ENCODE results near the gene SFTA2. TPM values are rescaled to one million over a fixed set of nuclear protein-coding genes. Genes with fewer than 3 reads are reported as not detected.

The SFTA2 gene
- total RNA-seq: not detected
- polyA plus RNA-seq: not detected
- long read RNA-seq, donor 1: 0 reads
- long read RNA-seq, donor 2: 0 reads
- long read RNA-seq, donor 3, partial matches to known transcripts: 0 of 1 reads
- long read RNA-seq, donor 3, other reads (novel, unspliced or antisense): 1 of 1 reads

DNA sequence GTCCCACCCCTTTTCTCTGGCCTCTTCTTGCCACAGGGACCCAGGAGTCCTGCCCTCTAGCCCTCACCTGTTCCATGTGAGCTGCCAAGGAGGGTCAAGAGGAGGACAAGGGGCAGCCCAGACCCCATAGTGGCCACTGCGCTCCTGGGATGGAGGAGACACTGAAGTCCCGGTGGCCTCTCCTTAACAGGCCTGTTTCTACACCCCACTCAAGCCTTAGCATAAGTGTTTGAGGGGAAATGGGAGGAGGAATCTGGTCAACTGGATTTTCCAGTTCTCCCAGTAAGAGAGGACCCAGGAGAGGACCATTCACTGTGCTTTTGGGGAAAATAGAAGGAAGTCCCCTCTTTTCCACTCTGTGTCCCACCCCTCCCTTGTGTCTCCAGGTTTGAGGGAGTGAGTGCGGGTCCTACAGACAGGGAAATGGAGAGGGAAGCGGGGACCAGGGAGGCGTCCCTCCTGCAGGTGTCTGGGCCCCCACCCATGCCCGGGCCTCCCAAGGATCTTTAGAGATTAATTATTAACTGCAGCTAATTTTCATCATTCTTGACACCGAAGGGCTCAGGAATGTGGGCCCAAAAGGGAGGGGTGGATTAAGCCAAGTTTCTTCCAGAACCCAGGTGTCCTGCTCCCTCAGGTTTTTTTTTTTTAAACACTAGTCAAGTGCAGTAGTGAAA lies at the start of gene SFTA2:
Gene SFTA2, minus strand, starts transcription at position 202 of the 677 bp plus-strand sequence. Its CDS starts 74 bp downstream, at position 128.
- WGBS, 2 donors: 87 to 92% methylated on average over 7 of the region's 7 CpGs
- peaks cover 0 to under 1% (median 0%) of the 10 kb centered on the region in 7 donors for H3K27me3 ChIP-seq
- no peak within 1 kb of the TSS for H3K4me3 ChIP-seq
- H3K9me3 ChIP-seq: peaks cover 0 to 13% (median 0%) of the 10 kb centered on the region in 11 donors
- no peak for DNase-seq
- no peak for ATAC-seq
- H3K4me1 ChIP-seq: peaks cover 0 to under 1% (median 0%) of the 10 kb centered on the region in 9 donors
- TF ChIP-seq, protein P1, sequence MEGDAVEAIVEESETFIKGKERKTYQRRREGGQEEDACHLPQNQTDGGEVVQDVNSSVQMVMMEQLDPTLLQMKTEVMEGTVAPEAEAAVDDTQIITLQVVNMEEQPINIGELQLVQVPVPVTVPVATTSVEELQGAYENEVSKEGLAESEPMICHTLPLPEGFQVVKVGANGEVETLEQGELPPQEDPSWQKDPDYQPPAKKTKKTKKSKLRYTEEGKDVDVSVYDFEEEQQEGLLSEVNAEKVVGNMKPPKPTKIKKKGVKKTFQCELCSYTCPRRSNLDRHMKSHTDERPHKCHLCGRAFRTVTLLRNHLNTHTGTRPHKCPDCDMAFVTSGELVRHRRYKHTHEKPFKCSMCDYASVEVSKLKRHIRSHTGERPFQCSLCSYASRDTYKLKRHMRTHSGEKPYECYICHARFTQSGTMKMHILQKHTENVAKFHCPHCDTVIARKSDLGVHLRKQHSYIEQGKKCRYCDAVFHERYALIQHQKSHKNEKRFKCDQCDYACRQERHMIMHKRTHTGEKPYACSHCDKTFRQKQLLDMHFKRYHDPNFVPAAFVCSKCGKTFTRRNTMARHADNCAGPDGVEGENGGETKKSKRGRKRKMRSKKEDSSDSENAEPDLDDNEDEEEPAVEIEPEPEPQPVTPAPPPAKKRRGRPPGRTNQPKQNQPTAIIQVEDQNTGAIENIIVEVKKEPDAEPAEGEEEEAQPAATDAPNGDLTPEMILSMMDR (IDR thresholded peaks at IDR 0.05): no peak
- H3K27ac ChIP-seq: no peak within 1 kb of the TSS
- intact Hi-C loops (cut with DNase I): loop anchor here in 2 of 10 donors (5.0 kb wide), 2 partner anchors 115 to 130 kb away; no protein-coding TSS in a partner anchor
- peaks cover 0 to 6% (median 0%) of the 10 kb centered on the region in 9 donors for H3K36me3 ChIP-seq

GRCh38 chr6:30979690-30980089 lies 47.7 kb upstream of the SFTA2 start:
- H3K9me3 ChIP-seq: no peaks in the 10 kb centered on the region
- H3K27ac ChIP-seq: no peak overlapping the region
- 77 to 83% methylated on average over 4 of the region's 4 CpGs for WGBS, 2 donors
- intact Hi-C loops (cut with DNase I): no loop called here
- no peaks in the 10 kb centered on the region for H3K36me3 ChIP-seq
- no peak for ATAC-seq
- DNase-seq: no peak
- peaks cover 0 to 12% (median 6%) of the 10 kb centered on the region in 9 donors for H3K4me1 ChIP-seq
- TF ChIP-seq, protein P1 (IDR thresholded peaks at IDR 0.05): no peak
- no peak overlapping the region for H3K4me3 ChIP-seq
- H3K27me3 ChIP-seq: peaks cover 0 to 21% (median 0%) of the 10 kb centered on the region in 7 donors

- TF ChIP-seq, protein P1 (IDR thresholded peaks at IDR 0.05): no peak
- H3K4me1 ChIP-seq: peaks cover 0 to 12% (median 6%) of the 10 kb centered on the region in 9 donors
- WGBS, 2 donors: 46 to 47% methylated on average over 1 of the region's 1 CpG
- DNase-seq (no peak), ATAC-seq (no peak)
- H3K4me3 ChIP-seq: no peak overlapping the region
- H3K36me3 ChIP-seq: no peaks in the 10 kb centered on the region
- H3K9me3 ChIP-seq: no peaks in the 10 kb centered on the region
- intact Hi-C loops (cut with DNase I): no loop called here
- peaks cover 0 to 21% (median 0%) of the 10 kb centered on the region in 7 donors for H3K27me3 ChIP-seq
- no peak overlapping the region for H3K27ac ChIP-seq
Measured at GRCh38 chr6:30979141-30979540, 47.2 kb upstream of the SFTA2 start.

GRCh38 chr6:30974490-30975252 lies 42.7 kb upstream of the SFTA2 start:
- Histone ChIP-seq H3K36me3 (no peaks in the 10 kb centered on the region), H3K4me3 (no peak overlapping the region), H3K9me3 (no peaks in the 10 kb centered on the region), H3K4me1 (no peaks in the 10 kb centered on the region), H3K27ac (no peak overlapping the region), H3K27me3 (peaks cover 0 to 16% (median 0%) of the 10 kb centered on the region in 7 donors)
- TF ChIP-seq, protein P1 (IDR thresholded peaks at IDR 0.05): no peak
- DNase-seq (no peak), ATAC-seq (no peak)
- WGBS, 2 donors: 66 to 71% methylated on average over 4 of the region's 4 CpGs
- intact Hi-C loops (cut with DNase I): no loop called here

All from heart right ventricle (tissue), 16 donors.